Pancreas (tissue), 10 donors: ENCODE data around the gene RTN4RL1. TPM values are rescaled to one million over a fixed set of nuclear protein-coding genes. Genes with fewer than 3 reads are reported as not detected.
A peak's percentile ranks its signal among the peaks of the same experiment; 100 is the strongest.

Experiments used
- ATAC-seq, 4 donors: fragments of 200-7000 bp; cut with Tn5 transposase; one replicate each; pipeline versions ENCODE4 v1.8.0 to v1.9.1; 2020; ENCODE audit warnings: mild to moderate bottlenecking in 4 of 4, moderate library complexity in 4 of 4
- DNase-seq, 6 donors: peaks; one replicate each; pipeline ENCODE4 v3.0.0-alpha.2; 2020
- FAIRE-seq: peaks from 2 replicates; lab custom pipeline; 2012; peaks lifted over from hg19 to GRCh38; lab: Jason Lieb, UNC
- H3K27ac ChIP-seq, 4 donors: fragments of 200-600 bp; sonication (generic); 1 replicate in 3 of 4; 2 replicates in 1 of 4; pipeline versions ENCODE4 v1.5.0 to v1.8.0; 2020
- H3K27me3 ChIP-seq, 4 donors: fragments of 200-600 bp; one replicate each; pipeline ENCODE4 v1.8.0; 2021
- H3K36me3 ChIP-seq, 3 donors: fragments of 200-600 bp; sonication (generic) in 1 of 3; one replicate each; pipeline versions ENCODE4 v1.5.0 to v1.8.0; 2020 to 2021
- H3K4me1 ChIP-seq, 3 donors: fragments of 200-600 bp; one replicate each; pipeline ENCODE4 v1.8.0; 2021
- H3K4me3 ChIP-seq, 4 donors: fragments of 200-600 bp; sonication (generic) in 2 of 4; one replicate each; pipeline versions ENCODE4 v1.5.0 to v1.8.0; 2020 to 2021
- H3K9me3 ChIP-seq, 4 donors: fragments of 200-600 bp; one replicate each; pipeline ENCODE4 v1.8.0; 2021
- CTCF ChIP-seq, 4 donors: fragments of 200-600 bp; sonication (generic) in 3 of 4; IDR thresholded peaks; one replicate each; pipeline versions ENCODE4 v1.5.0 to v1.8.0; 2021; ENCODE audit warnings: antibody characterized with exemption in 4 of 4
- WGBS, 2 donors: extraction: QIAGEN DNeasy Blood & Tissue Kit; methylation state at CpG; one replicate each; pipeline ENCODE4 v1.1.7; 2013; 5-methylcytosine and 5-hydroxymethylcytosine counted together
- intact Hi-C, 3 donors: fragments of 100-400 bp; cut with DNase I; formaldehyde crosslinking; loops; one replicate each; pipeline versions ENCODE4 v1.11.1 to v1.14.2; 2022
- polyA plus RNA-seq, 2 donors: library from polyadenylated mRNA; stranded (reverse); fragments of 200-250 nt; gene quantifications; one replicate each; pipeline ENCODE4 v1.2.3, GENCODE V29; 2013
- total RNA-seq, 6 donors: library from RNA; stranded (reverse); fragmentation: NEBNext Ultra II Directional in 4 of 6; extraction: Animal tissue kit (Norgen Biotek cat#: 25700) in 4 of 6; gene quantifications; one replicate each; pipeline versions ENCODE4 v1.2.1 to v1.2.4, GENCODE V29; 2021 to 2023
- donor health status: healthy with polysubstance abuse.
- donor health status: DM: no; HTN: no; CAD: no; lungs with moderate emphysema.
- donor health status: DM: no; HTN: no; CAD: no.
- donor health status: control.
- donor health status: control.
- donor health status: Bipolar disorder and iron deficiency.
- donor health status: DM: yes; HTN: yes; CAD: no.
- donor health status: DM: no; HTN: no; CAD: no.
- donor health status: DM: no; HTN: no; CAD: no.
- donor health status: DM: yes; HTN: yes; CAD: no.

Gene RTN4RL1
- total and polyA plus RNA-seq, 8 donors = 0.93 to 3.6 (median 2.1) TPM

GRCh38 chr17:2037155-2037554 is 12.0 kb upstream of the RTN4RL1 start:
- TF ChIP-seq CTCF (IDR thresholded peaks at IDR 0.05) = no peak
- FAIRE-seq = no peak
- ATAC-seq = no peak
- WGBS, 2 donors = 93 to 99% methylated on average over 10 of the region's 10 CpGs
- DNase-seq = no peak
- Histone ChIP-seq H3K36me3 (peaks cover 0 to 29% (median 11%) of the 10 kb centered on the region in 3 donors), H3K4me3 (no peak overlapping the region), H3K9me3 (no peaks in the 10 kb centered on the region), H3K4me1 (no peaks in the 10 kb centered on the region), H3K27ac (no peak overlapping the region), H3K27me3 (no peaks in the 10 kb centered on the region)
- intact Hi-C loops = loop anchor here in 1 of 3 donors (10.0 kb wide), 1 partner anchor 122 kb away; no protein-coding TSS in a partner anchor

- peaks cover 0 to 29% (median 11%) of the 10 kb centered on the region in 3 donors for H3K36me3 ChIP-seq
- TF ChIP-seq CTCF (IDR thresholded peaks at IDR 0.05) = no peak
- H3K27ac ChIP-seq = no peak overlapping the region
- H3K27me3 ChIP-seq = no peaks in the 10 kb centered on the region
- DNase-seq (peak in 1 of 6 donors; percentile 66), FAIRE-seq (no peak), ATAC-seq (no peak)
- H3K4me1 ChIP-seq = peaks cover 3 to 10% (median 5%) of the 10 kb centered on the region in 3 donors
- intact Hi-C loops = loop anchor here in 1 of 3 donors (10.0 kb wide), 1 partner anchor 121 kb away; no protein-coding TSS in a partner anchor
- 91 to 94% methylated on average over 28 to 29 of the region's 29 CpGs for WGBS, 2 donors
- no peaks in the 10 kb centered on the region for H3K9me3 ChIP-seq
- no peak overlapping the region for H3K4me3 ChIP-seq
Measured at GRCh38 chr17:2035541-2036488, 10.7 kb upstream of the RTN4RL1 start.

- H3K4me1 ChIP-seq = peaks cover 5 to 10% (median 6%) of the 10 kb centered on the region in 3 donors
- H3K4me3 ChIP-seq = no peak overlapping the region
- peaks cover 0 to 29% (median 11%) of the 10 kb centered on the region in 3 donors for H3K36me3 ChIP-seq
- no peaks in the 10 kb centered on the region for H3K9me3 ChIP-seq
- H3K27ac ChIP-seq = no peak overlapping the region
- FAIRE-seq (no peak), DNase-seq (peak in 1 of 6 donors; percentile 66), ATAC-seq (no peak)
- no peak for TF ChIP-seq CTCF (IDR thresholded peaks at IDR 0.05)
- no peaks in the 10 kb centered on the region for H3K27me3 ChIP-seq
- intact Hi-C loops = loop anchor here in 1 of 3 donors (10.0 kb wide), 1 partner anchor 120 kb away; no protein-coding TSS in a partner anchor
- 62 to 76% methylated on average over 6 to 9 of the region's 9 CpGs for WGBS, 2 donors
Measured at GRCh38 chr17:2034806-2035540, 9.8 kb upstream of the RTN4RL1 start.

- DNase-seq (no peak), ATAC-seq (no peak), FAIRE-seq (no peak)
- peaks cover 5 to 10% (median 6%) of the 10 kb centered on the region in 3 donors for H3K4me1 ChIP-seq
- no peak overlapping the region for H3K27ac ChIP-seq
- H3K27me3 ChIP-seq = no peaks in the 10 kb centered on the region
- intact Hi-C loops = loop anchor here in 1 of 3 donors (10.0 kb wide), 1 partner anchor 119 kb away; no protein-coding TSS in a partner anchor
- H3K9me3 ChIP-seq = no peaks in the 10 kb centered on the region
- H3K4me3 ChIP-seq = no peak overlapping the region
- H3K36me3 ChIP-seq = peaks cover 0 to 29% (median 11%) of the 10 kb centered on the region in 3 donors
- WGBS, 2 donors = 81 to 89% methylated on average over 5 to 6 of the region's 7 CpGs
- no peak for TF ChIP-seq CTCF (IDR thresholded peaks at IDR 0.05)
Measured at GRCh38 chr17:2034157-2034556, 9.0 kb upstream of the RTN4RL1 start.
